ENCODE data around the gene HCN2.

- TF ChIP-seq CTCF (IDR thresholded peaks at IDR 0.05), result no peak
- no peak for TF ChIP-seq POLR2A (IDR thresholded peaks at IDR 0.05)
Measured at GRCh38 chr19:658059-658839, 68.6 kb downstream of the HCN2 start.

All from body of pancreas (tissue), 4 donors.